NAMALWA (cell line): ENCODE data around the gene PLA2G4F.

Experiments
- DNase-seq: peaks from one replicate; pipeline ENCODE4 v3.0.0-alpha.2; 2015; ENCODE audit warnings: low spot score

PLA2G4F gene

GRCh38 chr15:42146551-42147430 lies 9.6 kb downstream of the PLA2G4F start:
- DNase-seq = no peak

- no peak for DNase-seq
Observed at GRCh38 chr15:42145546-42146455, 10.6 kb downstream of the PLA2G4F start.

GRCh38 chr15:42144841-42145375 lies 11.5 kb downstream of the PLA2G4F start:
- DNase-seq = no peak

- DNase-seq = no peak
Observed at GRCh38 chr15:42143866-42144625, 12.4 kb downstream of the PLA2G4F start.

- no peak for DNase-seq
Observed at GRCh38 chr15:42143356-42143755, 13.1 kb downstream of the PLA2G4F start.

GRCh38 chr15:42141795-42142667 lies 14.4 kb downstream of the PLA2G4F start:
- DNase-seq = no peak

- no peak for DNase-seq
Observed at GRCh38 chr15:42141246-42141645, 15.2 kb downstream of the PLA2G4F start.

GRCh38 chr15:42140383-42141070 lies 15.9 kb downstream of the PLA2G4F start:
- DNase-seq = no peak

GRCh38 chr15:42139596-42139995 lies 16.8 kb downstream of the PLA2G4F start:
- DNase-seq = no peak

- no peak for DNase-seq
Observed at GRCh38 chr15:42138968-42139386, 17.5 kb downstream of the PLA2G4F start.

GRCh38 chr15:42138411-42138810 lies 18.0 kb downstream of the PLA2G4F start:
- DNase-seq = no peak

- peak; percentile 71 for DNase-seq
Observed at GRCh38 chr15:42137461-42138261, 18.8 kb downstream of the PLA2G4F start.

- no peak for DNase-seq
Observed at GRCh38 chr15:42136513-42136912, 19.9 kb downstream of the PLA2G4F start.

GRCh38 chr15:42135351-42135750 lies 21.1 kb downstream of the PLA2G4F start:
- DNase-seq = no peak

- no peak for DNase-seq
Observed at GRCh38 chr15:42134617-42135245, 21.7 kb downstream of the PLA2G4F start.

- peak; percentile 79 for DNase-seq
Observed at GRCh38 chr15:42133886-42134502, 22.4 kb downstream of the PLA2G4F start.

- no peak for DNase-seq
Observed at GRCh38 chr15:42133356-42133755, 23.1 kb downstream of the PLA2G4F start.
